SK-N-SH treated with all-trans-retinoic acid at 6 μM for 48 hours (cell line): Measurements from ENCODE around the gene PCDHGB1.
"Not testable (repeated sequence)": the region's sequence is repeated elsewhere in the genome, so short reads cannot be mapped to it uniquely, and the experiment has no call there.

Experiments
- CREB5 ChIP-seq: fragments of 250-450 bp; sonication (Bioruptor Pico); IDR thresholded peaks from 2 replicates; pipeline ENCODE4 v1.5.1; 2020; ENCODE audit warnings: low read depth, mild to moderate bottlenecking, moderate library complexity
- ESRRG ChIP-seq: fragments of 250-450 bp; sonication (Bioruptor Pico); IDR thresholded peaks from 2 replicates; pipeline ENCODE4 v1.6.1; 2021; ENCODE audit warnings: mild to moderate bottlenecking
- ZFP3 ChIP-seq: fragments of 250-450 bp; sonication (Bioruptor Pico); IDR thresholded peaks from 2 replicates; pipeline ENCODE4 v1.5.0; 2020; ENCODE audit warnings: mild to moderate bottlenecking, moderate library complexity

DNA sequence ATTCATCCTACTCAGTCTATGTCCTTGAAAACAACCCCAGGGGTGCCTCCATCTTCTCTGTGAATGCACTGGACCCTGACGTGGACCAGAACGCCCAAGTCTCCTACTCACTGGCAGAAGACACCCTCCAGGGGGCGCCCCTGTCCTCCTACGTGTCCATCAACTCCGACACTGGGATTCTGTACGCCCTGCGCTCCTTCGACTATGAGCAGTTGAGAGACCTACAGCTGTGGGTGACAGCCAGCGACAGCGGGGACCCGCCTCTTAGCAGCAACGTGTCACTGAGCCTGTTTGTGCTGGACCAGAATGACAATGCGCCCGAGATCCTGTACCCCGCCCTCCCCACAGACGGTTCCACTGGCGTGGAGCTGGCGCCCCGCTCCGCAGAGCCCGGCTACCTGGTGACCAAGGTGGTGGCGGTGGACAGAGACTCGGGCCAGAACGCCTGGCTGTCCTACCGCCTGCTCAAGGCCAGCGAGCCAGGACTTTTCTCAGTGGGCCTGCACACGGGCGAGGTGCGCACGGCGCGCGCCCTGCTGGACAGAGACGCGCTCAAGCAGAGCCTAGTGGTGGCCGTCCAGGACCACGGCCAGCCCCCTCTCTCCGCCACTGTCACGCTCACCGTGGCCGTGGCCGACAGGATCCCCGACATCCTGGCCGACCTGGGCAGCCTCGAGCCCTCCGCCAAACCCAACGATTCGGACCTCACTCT, 25.7 kb downstream of the PCDHGB1 start:
- TF ChIP-seq CREB5, ZFP3, ESRRG (CRISPR knock-in tag): not testable (repeated sequence)
